Spinal cord (tissue), 10 donors: ENCODE measurements around the gene DPP9. TPM values are rescaled to one million over a fixed set of nuclear protein-coding genes. Genes with fewer than 3 reads are reported as not detected.

Experiments used
- DNase-seq, 6 donors: peaks; one replicate each; pipeline versions ENCODE4 v3.0.0 to v3.0.0-alpha.2; 2013 to 2015; ENCODE audit warnings: low spot score in 6 of 6, low read depth in 4 of 6
- H3K27ac ChIP-seq: one replicate; pipeline ENCODE4 v1.5.1; 2013; ENCODE audit warnings: low read depth, low read length, control low read depth
- H3K27me3 ChIP-seq: one replicate; pipeline ENCODE4 v1.6.1; 2013; ENCODE audit warnings: low read length; ENCODE audit not compliant: control insufficient read depth, insufficient read depth
- H3K36me3 ChIP-seq: one replicate; pipeline ENCODE4 v1.6.1; 2013; ENCODE audit warnings: low read length; ENCODE audit not compliant: control insufficient read depth, insufficient read depth
- H3K4me1 ChIP-seq: one replicate; pipeline ENCODE4 v1.6.1; 2013; ENCODE audit warnings: low read length; ENCODE audit not compliant: control insufficient read depth, insufficient read depth
- H3K4me3 ChIP-seq: one replicate; pipeline ENCODE4 v1.5.1; 2013; ENCODE audit warnings: low read depth, low read length, control low read depth
- H3K9me3 ChIP-seq: one replicate; pipeline ENCODE4 v1.6.1; 2013; ENCODE audit warnings: low read length; ENCODE audit not compliant: control insufficient read depth, insufficient read depth
- WGBS: methylation state at CpG from one replicate; pipeline ENCODE4 v1.1.5; 2013; ENCODE audit warnings: missing lambda C conversion rate; ENCODE audit not compliant: insufficient coverage; 5-methylcytosine and 5-hydroxymethylcytosine counted together
- polyA plus RNA-seq, 2 donors: library from polyadenylated mRNA; unstranded; fragments of 120-200 nt; gene quantifications; one replicate each; pipeline ENCODE4 v1.2.1, GENCODE V29; 2013; ENCODE audit not compliant: insufficient read length in 2 of 2
- total RNA-seq, 2 donors: library from RNA; depleted of rRNA in 1 of 2; stranded (reverse); fragments of 120-200 nt in 1 of 2; fragments of >200 nt in 1 of 2; gene quantifications; one replicate each; pipeline versions ENCODE4 v1.2.3 to v1.2.4, GENCODE V29; 2013 to 2014
- donor health status: healthy.

Gene DPP9
- total and polyA plus RNA-seq, 4 donors: 9.6 to 30.3 (median 17.4) TPM

DNA sequence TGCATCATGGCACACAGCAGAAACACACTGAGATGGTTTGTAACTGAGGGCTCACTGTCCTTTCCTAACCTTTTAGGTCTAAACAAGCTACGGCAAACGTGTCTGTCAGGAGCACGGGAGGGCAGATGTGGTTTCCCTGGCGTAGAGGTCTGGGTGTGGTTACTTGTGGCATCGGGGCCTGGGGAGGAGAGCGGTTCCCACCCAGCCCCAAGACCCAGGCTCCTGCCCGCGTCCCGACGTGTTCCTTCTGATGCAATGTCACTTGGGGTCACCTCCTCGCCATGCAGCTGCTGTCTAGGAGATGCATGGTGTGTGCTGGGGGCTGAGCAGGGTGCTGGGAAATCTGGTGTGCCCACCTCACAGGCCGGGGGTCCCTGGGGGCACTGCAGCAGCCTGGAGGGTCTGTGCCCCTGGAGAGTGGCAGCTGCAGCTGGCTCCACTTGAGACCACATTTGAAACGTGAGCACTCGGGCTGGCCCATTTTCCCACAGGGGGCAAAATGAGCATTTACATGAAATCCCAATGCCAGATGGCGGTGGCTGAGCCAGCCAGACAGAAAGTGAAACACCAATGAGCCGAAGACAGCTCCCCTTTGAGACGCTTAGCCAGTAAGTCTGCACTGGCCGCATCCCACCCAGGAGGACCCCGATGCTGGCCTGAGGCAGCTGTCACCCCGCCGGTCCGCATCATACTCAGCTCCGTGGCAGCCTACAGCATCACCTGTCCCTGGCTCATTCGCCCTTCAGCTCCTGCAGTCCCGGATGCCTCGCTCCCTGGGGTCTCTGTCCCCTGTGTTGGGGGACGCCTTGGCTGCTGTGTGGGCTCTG lies 31.2 kb downstream of the DPP9 start:
- Histone ChIP-seq H3K4me1 (peaks cover 26% of the 10 kb centered on the region), H3K4me3 (no peak overlapping the region), H3K27me3 (no peaks in the 10 kb centered on the region), H3K36me3 (peaks cover 99% of the 10 kb centered on the region), H3K9me3 (no peaks in the 10 kb centered on the region), H3K27ac (no peak overlapping the region)
- WGBS: 89% methylated on average over 22 of the region's 27 CpGs
- peak in 1 of 6 donors; percentile 27 for DNase-seq

DNA sequence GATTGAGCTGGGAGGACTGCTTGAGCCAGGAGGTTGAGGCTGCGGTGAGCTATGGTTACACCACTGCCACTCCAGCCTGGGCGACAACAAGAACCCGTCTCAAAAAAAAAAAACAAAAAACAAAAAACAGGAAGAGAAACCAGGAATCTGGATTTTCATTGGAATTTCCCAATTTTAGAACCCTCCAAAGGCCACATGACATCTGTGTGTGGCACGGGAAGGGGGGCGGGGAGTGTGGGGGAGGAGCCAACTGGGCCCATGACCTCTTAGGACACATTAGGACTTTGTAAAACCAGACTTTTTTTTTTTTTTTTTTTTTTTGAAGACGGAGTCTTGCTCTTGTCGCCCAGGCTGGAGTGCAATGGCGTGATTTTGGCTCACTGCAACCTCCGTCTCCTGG lies 32.3 kb downstream of the DPP9 start:
- WGBS: 100% methylated on average over 1 of the region's 9 CpGs
- no peak overlapping the region for H3K27ac ChIP-seq

DNA sequence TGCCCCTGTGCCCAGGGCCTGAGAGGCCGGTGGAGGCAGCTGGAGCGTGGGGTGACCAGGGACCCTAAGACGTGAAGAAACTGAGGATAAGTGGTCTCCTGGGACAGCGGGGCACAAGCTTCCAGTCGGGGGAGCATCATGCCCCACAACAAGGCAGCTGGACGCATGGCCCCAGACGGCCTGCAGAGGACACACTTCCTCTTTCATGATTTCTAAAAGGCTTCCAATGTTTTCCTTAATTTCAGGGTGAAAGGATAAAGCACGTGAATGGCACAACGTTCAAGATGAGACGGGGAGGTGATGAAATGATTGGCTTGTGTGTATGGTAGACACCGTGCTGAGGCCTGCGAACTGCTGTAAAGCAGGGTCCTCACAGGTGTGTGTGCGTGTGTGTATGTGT lies 33.3 kb downstream of the DPP9 start:
- H3K36me3 ChIP-seq: peaks cover 99% of the 10 kb centered on the region
- no peak for DNase-seq
- no peaks in the 10 kb centered on the region for H3K9me3 ChIP-seq
- no peaks in the 10 kb centered on the region for H3K27me3 ChIP-seq
- 91% methylated on average over 12 of the region's 13 CpGs for WGBS
- H3K27ac ChIP-seq: no peak overlapping the region
- no peak overlapping the region for H3K4me3 ChIP-seq
- peaks cover 20% of the 10 kb centered on the region for H3K4me1 ChIP-seq

More for the DNA sequence above, 32.3 kb downstream of the DPP9 start:
- peaks cover 25% of the 10 kb centered on the region for H3K4me1 ChIP-seq
- no peak overlapping the region for H3K4me3 ChIP-seq
- H3K9me3 ChIP-seq: no peaks in the 10 kb centered on the region
- peaks cover 100% of the 10 kb centered on the region for H3K36me3 ChIP-seq
- H3K27me3 ChIP-seq: no peaks in the 10 kb centered on the region
- no peak for DNase-seq

GRCh38 chr19:4689403-4689802 lies 34.2 kb downstream of the DPP9 start:
- no peaks in the 10 kb centered on the region for H3K9me3 ChIP-seq
- no peak overlapping the region for H3K4me3 ChIP-seq
- no peak for DNase-seq
- WGBS: 97% methylated on average over 19 of the region's 19 CpGs
- H3K36me3 ChIP-seq: peaks cover 99% of the 10 kb centered on the region
- H3K4me1 ChIP-seq: peaks cover 13% of the 10 kb centered on the region
- H3K27ac ChIP-seq: no peak overlapping the region
- no peaks in the 10 kb centered on the region for H3K27me3 ChIP-seq

DNA sequence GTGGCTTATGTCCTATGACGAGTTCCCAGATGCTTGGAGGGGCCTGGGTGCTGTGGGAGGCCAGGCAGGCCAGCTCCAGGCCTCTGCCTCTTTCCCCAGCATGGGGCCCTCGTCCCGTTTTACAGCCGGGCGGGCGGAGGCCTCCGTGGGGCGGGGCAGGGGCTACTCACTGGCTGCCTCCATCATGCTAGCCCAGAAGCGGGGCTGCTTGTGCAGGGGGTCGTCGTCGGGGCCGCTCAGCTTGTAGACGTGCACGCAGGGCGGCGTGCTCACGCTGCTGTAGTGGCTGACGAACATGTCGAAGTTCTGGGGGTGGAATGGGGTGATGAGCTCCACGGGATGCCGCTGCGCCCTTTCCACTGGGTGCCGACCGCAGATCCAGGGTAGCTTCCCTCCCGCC lies 35.1 kb downstream of the DPP9 start:
- no peak for DNase-seq

GRCh38 chr19:4687396-4687795 lies 36.2 kb downstream of the DPP9 start:
- H3K4me3 ChIP-seq: no peak overlapping the region
- H3K27ac ChIP-seq: no peak overlapping the region
- peaks cover 99% of the 10 kb centered on the region for H3K36me3 ChIP-seq
- no peak for DNase-seq
- H3K4me1 ChIP-seq: peaks cover 10% of the 10 kb centered on the region
- no peaks in the 10 kb centered on the region for H3K27me3 ChIP-seq
- 92% methylated on average over 11 of the region's 11 CpGs for WGBS
- H3K9me3 ChIP-seq: no peaks in the 10 kb centered on the region

More for the DNA sequence above, 35.1 kb downstream of the DPP9 start:
- no peaks in the 10 kb centered on the region for H3K9me3 ChIP-seq
- no peak overlapping the region for H3K4me3 ChIP-seq
- H3K36me3 ChIP-seq: peaks cover 99% of the 10 kb centered on the region
- H3K27ac ChIP-seq: no peak overlapping the region
- H3K27me3 ChIP-seq: no peaks in the 10 kb centered on the region
- peaks cover 10% of the 10 kb centered on the region for H3K4me1 ChIP-seq
- WGBS: 91% methylated on average over 20 of the region's 26 CpGs

DNA sequence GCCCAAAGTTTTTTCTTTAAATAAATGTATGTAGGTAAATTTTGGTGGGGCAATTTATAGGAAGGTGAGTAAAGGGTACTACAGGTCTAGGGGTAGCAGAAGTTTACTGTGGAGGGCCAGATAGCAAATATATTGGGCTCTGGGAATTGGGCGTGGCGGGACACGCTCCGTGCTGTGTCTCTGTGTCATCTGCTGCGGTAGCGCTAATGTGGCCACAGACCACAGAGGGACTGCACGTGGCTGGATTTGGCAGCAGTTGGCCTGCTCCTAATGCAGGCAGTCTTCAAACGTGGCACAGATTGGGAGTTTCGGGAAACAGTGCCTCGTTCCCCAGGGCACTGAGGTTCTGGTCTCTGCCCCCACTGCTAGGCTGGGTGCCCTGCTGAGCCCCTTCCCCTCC lies 36.9 kb downstream of the DPP9 start:
- WGBS: 96% methylated on average over 10 of the region's 10 CpGs
- H3K4me1 ChIP-seq: peaks cover 10% of the 10 kb centered on the region
- no peaks in the 10 kb centered on the region for H3K27me3 ChIP-seq
- no peaks in the 10 kb centered on the region for H3K9me3 ChIP-seq
- no peak overlapping the region for H3K27ac ChIP-seq
- peaks cover 98% of the 10 kb centered on the region for H3K36me3 ChIP-seq
- no peak for DNase-seq
- H3K4me3 ChIP-seq: no peak overlapping the region

- Histone ChIP-seq H3K9me3 (no peaks in the 10 kb centered on the region), H3K4me3 (no peak overlapping the region), H3K27me3 (no peaks in the 10 kb centered on the region), H3K36me3 (peaks cover 96% of the 10 kb centered on the region), H3K27ac (peak overlapping the region; percentile 8), H3K4me1 (no peaks in the 10 kb centered on the region)
- no peak for DNase-seq
- 90% methylated on average over 28 of the region's 28 CpGs for WGBS
Measured at GRCh38 chr19:4684312-4685095, 39.1 kb downstream of the DPP9 start.

GRCh38 chr19:4682417-4683200 lies 41.0 kb downstream of the DPP9 start:
- 96% methylated on average over 35 of the region's 45 CpGs for whole genome bisulfite sequencing
- H3K27ac ChIP-seq: no peak overlapping the region

More at GRCh38 chr19:4682417-4683200, 41.0 kb downstream of the DPP9 start:
- H3K4me1 ChIP-seq: no peaks in the 10 kb centered on the region
- no peak for DNase-seq
- no peaks in the 10 kb centered on the region for H3K27me3 ChIP-seq
- H3K4me3 ChIP-seq: no peak overlapping the region
- peaks cover 94% of the 10 kb centered on the region for H3K36me3 ChIP-seq
- H3K9me3 ChIP-seq: no peaks in the 10 kb centered on the region
